NT2/D1 (cell line): ENCODE measurements around the gene VIT.

ENCODE experiments used
- SUZ12 ChIP-seq: IDR thresholded peaks from 2 replicates; pipeline ENCODE4 v1.6.1; 2011; ENCODE audit not compliant: insufficient read length, insufficient read depth; ENCODE audit errors: extremely low read depth
- YY1 ChIP-seq: IDR thresholded peaks from 2 replicates; pipeline ENCODE4 v1.6.1; 2011; ENCODE audit not compliant: insufficient read length, insufficient read depth
- ZNF274 ChIP-seq: IDR thresholded peaks from 2 replicates; pipeline ENCODE4 v1.6.1; 2011; ENCODE audit warnings: mild to moderate bottlenecking, low read depth, low read length

DNA sequence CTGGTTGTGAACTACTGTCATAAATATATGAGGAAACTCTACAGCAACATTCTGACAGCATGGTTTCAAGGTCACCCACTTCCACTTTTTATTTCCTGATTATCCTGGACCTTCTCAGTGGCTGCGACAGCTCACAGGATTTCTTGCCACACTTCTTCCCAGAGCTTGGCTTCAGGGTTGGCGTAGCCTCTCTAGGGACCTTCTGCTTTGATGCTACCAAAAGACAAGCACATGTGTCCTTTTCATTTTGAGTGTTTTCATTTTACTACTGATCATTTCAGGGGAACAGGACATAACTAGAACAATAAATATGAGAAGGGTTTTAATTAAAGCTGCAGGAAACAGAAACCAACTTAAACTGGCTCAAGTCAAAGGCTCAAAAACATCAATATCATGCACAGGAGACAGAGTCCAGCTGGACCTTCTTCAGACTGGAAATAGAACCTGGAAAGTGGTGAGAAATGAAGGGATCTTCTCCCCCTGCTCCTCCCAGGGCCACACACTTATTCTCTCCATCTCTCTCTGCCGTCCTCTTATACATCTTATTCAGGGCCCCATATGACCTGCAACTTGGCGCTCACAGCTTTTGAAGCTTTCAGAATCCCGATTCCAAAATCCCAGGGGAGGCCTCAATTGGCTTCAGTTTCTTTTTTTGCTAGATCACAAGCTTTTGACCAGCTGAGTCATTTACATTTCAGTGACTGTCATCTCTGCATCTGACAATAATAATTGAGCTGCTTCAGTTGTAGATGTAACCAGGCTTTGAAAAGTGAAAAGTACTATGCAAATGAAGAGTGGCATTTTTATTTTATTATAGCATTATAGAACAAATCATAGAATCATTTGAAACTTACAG lies 9.7 kb downstream of the VIT start:
- no peak for TF ChIP-seq SUZ12
- no peak for TF ChIP-seq ZNF274
- no peak for TF ChIP-seq YY1
